ENCODE measurements around the gene NEK4.
"Not testable (repeated sequence)": the region's sequence is repeated elsewhere in the genome, so short reads cannot be mapped to it uniquely, and the experiment has no call there.

The NEK4 gene

GRCh38 chr3:52695798-52696671, 74.7 kb downstream of the NEK4 start:
- no peak for DNase-seq

DNA sequence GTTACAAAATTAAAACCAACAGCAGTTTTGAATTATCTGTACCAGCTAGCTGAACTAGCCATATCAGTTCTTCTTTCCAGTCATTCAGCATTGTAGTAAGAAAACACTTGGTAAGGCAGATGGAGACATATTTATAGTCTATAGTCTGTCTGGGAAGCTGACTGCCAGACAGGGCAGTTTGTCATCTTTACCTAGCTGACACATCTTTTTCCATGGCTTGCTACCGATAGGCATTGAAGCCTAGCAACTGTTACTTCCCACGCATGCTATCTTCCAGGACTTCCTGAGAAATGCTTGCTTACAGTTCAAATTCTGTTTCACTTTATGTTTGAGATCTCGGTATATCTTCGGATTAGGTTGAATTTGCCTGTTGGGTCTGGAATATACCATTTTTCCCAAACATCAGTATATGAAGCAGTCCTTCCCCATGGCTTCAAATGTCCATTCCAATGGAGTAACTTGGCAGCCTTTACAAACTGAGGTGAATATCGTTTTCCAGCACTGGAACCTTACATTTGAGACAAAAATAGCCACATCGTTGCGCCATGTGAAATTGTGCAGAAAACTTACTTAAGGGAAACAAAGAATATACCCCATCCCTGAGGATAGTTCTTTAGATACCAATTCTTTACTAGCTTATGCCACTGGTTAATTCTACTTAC, 76.1 kb downstream of the NEK4 start:
- no peak for DNase-seq

DNA sequence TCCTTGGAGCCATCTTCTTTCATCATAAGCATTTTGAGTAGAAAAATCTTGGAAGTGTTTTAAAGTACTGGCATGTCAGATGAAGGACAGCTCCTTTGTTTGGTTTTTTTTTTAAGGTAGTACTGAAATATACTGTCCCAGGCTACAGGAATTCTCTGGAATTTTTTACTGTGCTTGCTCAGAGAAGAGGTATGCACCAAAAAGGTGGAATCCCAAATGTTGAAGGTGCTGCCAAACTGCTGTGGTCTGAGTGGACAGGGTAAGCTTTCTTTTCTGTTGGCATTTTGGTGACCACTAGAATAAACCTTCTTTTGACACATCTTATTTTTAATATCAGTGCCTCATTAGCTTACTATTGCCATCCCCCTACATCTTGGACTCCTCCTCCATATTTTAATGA, 77.7 kb downstream of the NEK4 start:
- DNase-seq: no peak

- no peak for DNase-seq
Measured at GRCh38 chr3:52690560-52690959, 80.2 kb downstream of the NEK4 start.

GRCh38 chr3:52689151-52689550, 81.6 kb downstream of the NEK4 start:
- no peak for DNase-seq

GRCh38 chr3:52688266-52688665, 82.5 kb downstream of the NEK4 start:
- no peak for DNase-seq

DNA sequence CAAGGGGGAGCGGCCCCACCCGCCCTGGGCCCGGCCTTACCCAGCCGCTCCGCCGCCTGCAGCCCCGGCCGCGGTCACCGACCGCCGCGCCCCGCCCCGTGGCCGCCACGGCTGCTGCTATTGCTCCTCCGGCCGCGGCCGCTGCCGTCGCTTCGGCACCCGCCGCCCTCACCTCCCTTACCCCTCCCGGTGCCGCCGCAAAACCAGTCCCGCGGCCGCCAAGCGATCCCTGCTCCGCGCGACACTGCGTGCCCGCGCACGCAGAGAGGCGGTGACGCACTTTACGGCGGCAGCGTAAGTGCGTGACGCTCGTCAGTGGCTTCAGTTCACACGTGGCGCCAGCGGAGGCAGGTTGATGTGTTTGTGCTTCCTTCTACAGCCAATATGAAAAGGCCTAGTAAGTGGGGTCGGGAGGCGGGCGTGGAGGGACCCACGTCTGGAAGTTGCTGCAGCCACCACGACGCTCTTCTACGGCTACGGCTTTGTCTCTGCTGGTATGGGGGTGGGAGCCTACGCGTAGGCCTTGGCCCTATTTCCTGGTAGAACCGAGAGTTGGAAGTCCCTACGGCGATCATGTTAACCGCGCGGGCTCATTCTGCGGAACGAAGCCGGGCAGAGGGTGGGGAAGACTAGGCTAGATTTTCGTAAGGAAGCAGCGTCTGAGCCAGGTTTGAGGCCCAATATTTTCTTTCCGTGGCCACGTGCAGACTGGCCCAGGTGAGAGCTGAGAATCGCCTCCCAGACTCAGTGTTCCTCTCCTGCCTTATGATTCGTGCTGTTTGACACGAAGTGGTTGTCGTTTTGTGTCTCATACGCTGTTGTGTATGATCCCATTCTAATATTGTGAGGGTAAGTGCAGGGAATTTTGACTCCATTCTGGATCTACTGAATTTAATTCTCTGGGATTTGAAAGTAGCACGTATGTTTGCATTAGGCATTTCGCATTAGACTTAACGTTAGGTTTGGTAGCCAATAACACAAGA, 84.7 kb downstream of the NEK4 start, which contains the start of the genes GNL3 and PBRM1:
TSS of gene GNL3 (plus strand) at position 324 of the 983 bp plus-strand sequence. CDS start at position 385, 61 bp downstream.
TSS of gene PBRM1 (minus strand) at position 205 of the 983 bp plus-strand sequence.
- DNase-seq: peak; percentile 78

DNA sequence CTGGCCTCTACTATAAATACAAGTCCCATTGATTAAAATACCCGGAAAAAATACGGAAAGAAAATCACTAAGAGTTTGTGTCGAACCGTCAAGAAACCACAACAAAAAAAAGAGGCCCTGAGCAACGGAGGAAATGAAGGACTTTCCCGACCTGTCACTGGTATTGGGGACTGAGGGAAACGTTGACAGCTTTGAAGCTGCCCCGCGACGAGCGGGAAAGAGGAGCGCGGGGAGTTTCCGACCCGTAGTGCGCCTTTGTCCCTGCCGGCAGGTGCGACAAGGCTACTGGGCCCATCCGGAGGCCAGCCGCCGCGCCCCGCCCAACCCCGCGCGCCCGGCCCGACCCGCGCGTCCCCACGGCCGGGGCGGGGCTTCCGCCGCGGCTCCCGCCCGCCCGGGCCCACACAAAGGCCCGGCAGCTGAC, 85.4 kb downstream of the NEK4 start:
- DNase-seq: peak; percentile 73

- no peak for DNase-seq
Measured at GRCh38 chr3:52684184-52684583, 86.6 kb downstream of the NEK4 start.

GRCh38 chr3:52683611-52684010, 87.1 kb downstream of the NEK4 start:
- no peak for DNase-seq

- DNase-seq: no peak
Measured at GRCh38 chr3:52682016-52682415, 88.7 kb downstream of the NEK4 start.

- no peak for DNase-seq
Measured at GRCh38 chr3:52681596-52681995, 89.1 kb downstream of the NEK4 start.

GRCh38 chr3:52679811-52680210, 90.9 kb downstream of the NEK4 start:
- no peak for DNase-seq

GRCh38 chr3:52679199-52679538, 91.6 kb downstream of the NEK4 start:
- DNase-seq: no peak

DNA sequence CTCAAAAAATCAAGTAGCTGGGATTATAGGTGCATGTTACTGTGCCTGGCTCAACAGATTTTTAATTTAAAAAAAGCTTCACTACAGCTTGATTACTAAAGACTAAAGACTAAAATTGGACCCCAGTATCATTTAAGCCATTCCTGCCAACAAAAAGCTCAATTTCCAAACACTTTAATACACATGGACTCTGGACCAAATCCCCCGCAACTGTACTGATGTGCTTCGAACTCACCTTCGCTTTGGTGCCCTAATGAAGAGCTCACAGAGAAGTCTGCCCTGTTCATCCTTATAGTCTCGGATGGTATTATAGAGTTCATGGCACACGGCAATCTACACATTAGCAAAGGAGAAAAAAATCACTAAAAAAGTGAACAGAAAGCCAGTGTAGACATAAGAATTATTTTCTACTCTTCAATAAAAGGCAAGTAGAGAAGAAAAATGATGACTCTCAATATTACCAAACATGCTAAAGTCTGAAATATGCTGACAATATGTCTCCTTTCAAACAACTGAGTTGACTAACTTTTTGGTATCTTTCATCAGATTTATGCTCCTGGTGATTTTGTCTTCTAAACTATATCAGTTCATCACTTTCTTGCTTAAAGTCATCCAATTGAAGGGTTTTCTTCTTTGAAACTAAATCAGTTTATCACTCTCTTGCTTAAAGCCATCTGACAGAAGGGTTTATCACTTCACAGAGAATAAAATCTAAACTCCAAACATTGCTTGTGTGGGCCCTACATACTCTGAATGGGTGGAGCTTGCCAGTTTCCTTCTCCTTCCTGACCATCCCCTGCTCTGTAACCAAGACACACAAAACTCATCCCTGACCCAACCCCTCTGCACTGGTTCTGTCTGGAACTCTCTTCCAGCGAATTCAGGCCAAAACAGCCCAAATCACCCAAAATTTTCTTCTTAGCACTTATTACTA, 92.2 kb downstream of the NEK4 start:
- no peak for DNase-seq

DNA sequence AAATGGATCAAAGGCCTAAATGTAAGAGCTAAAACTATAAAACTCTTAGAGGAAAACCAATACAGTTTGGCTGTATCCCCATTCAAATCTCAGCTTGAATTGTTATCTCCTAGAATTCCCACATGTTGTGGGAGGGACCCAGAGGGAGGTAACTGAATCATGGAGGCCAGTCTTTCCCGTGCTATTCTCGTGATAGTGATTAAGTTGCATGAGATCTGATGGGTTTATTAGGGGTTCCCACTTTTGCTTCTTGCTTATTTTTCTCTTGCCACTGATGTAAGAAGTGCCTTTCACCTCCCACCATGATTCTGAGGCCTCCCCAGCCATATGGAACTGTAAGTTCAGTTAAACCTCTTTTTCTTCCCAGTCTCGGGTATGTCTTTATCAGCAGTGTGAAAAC, 94.5 kb downstream of the NEK4 start:
- DNase-seq: not testable (repeated sequence)

GRCh38 chr3:52671676-52672075, 99.1 kb downstream of the NEK4 start:
- no peak for DNase-seq

- no peak for DNase-seq
Measured at GRCh38 chr3:52670621-52671521, 99.9 kb downstream of the NEK4 start.

DNA sequence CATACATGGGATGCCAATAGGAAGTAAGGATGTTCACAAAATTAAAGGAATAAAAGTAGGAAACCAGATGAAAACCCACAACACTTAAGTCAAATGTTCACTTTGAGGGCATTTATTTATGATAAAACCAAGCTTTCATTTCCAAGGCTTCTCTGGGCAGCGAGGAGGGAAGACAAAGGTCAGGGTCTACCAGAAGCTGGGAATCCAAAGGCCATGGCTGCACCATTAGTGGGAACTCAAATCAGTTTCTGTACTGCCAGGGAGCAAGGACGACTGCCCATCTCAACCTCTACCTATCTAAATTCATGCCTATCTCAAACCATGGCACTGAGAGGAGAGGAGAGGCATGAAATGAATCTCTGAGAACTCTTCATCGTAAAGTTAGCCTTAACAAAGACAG, 107.6 kb downstream of the NEK4 start:
- DNase-seq: no peak

GRCh38 chr3:52660046-52660445, 110.7 kb downstream of the NEK4 start:
- no peak for DNase-seq
